Measurements from ENCODE around the gene CD2AP. TPM values are rescaled to one million over a fixed set of nuclear protein-coding genes. Genes with fewer than 3 reads are reported as not detected.

CD2AP gene
- total and polyA plus RNA-seq, 2 donors (not counting 1 experiment from before 2014, with no cell fraction given): 4.7 to 43.3 TPM

DNA sequence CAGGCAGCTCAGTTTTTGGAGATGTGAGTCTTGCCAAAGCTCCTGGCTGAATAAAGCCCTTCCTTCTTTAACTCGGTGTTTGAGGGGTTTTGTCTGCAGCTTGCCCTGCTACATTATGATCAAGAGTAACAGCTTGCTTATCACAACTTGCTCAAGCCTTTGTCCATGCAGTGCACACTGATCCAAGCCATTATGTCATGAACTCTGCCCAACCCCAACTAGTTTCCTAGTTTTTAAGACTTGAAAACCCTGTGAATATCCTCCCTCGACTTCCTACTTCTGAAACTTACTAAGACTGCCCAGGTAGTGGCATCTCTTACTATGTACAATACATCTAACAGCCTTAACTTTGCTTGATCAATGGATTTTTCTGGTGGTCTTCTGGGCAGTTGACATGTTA lies 170.4 kb downstream of the CD2AP start:
- peaks cover 4% of the 10 kb centered on the region for H3K27me3 Mint-ChIP-seq
- POLR2A ChIA-PET: no interaction called here
- Histone ChIP-seq H3K79me2 (ENCODE audit: control insufficient read depth, insufficient read depth, low read length) (no peaks in the 10 kb centered on the region), H3K27me3 (replicated peaks in 1 of 4; ENCODE audit: control extremely low read depth in 1 of 4, control insufficient read depth in 3 of 4, insufficient read depth in 4 of 4, low read length in 3 of 4) (no peaks in the 10 kb centered on the region), H3K36me3 (replicated peaks in 1 of 2; ENCODE audit: control extremely low read depth in 1 of 2, control insufficient read depth in 1 of 2, extremely low read depth in 1 of 2, insufficient read depth in 2 of 2, low read length in 1 of 2) (no peaks in the 10 kb centered on the region), H3K4me2 (replicated peaks; ENCODE audit: low read depth, low read length, poor library complexity, severe bottlenecking) (no peak overlapping the region), H3K4me3 (ENCODE audit: control extremely low read depth in 1 of 5, extremely low read depth in 1 of 5, insufficient read depth in 1 of 5, low read depth in 2 of 5, low read length in 4 of 5) (no peak overlapping the region), H3K9me3 (ENCODE audit: control extremely low read depth in 1 of 3, control insufficient read depth in 2 of 3, insufficient read depth in 1 of 3, low read length in 2 of 3) (no peaks in the 10 kb centered on the region), H3K9ac (ENCODE audit: low read length) (no peak overlapping the region), H3K27ac (ENCODE audit: low read length in 2 of 2) (no peak overlapping the region), H3K4me1 (ENCODE audit: control insufficient read depth in 2 of 2, insufficient read depth in 2 of 2, low read length in 2 of 2) (peaks cover 0 to 6% of the 10 kb centered on the region in 2 donors), H2AFZ (ENCODE audit: insufficient read depth, low read depth, low read length, poor library complexity, severe bottlenecking) (no peak overlapping the region), H4K20me1 (ENCODE audit: control insufficient read depth, insufficient read depth, low read length, poor library complexity, severe bottlenecking) (no peaks in the 10 kb centered on the region)
- ATAC-seq (ENCODE audit: low read depth) (no peak), DNase-seq (no peak)
- H3K4me1 Mint-ChIP-seq: no peaks in the 10 kb centered on the region
- no peak overlapping the region for H3K4me3 Mint-ChIP-seq
- TF ChIP-seq EZH2 (IDR thresholded peaks at IDR 0.05; ENCODE audit: borderline replicate concordance, insufficient read depth, low read depth, low read length, poor library complexity, severe bottlenecking) (no peak), CTCF (IDR thresholded peaks at IDR 0.05) (no peak)
- CTCF ChIA-PET: no interaction called here
- H3K27ac Mint-ChIP-seq: no peak overlapping the region
- WGBS (ENCODE audit: insufficient coverage): 100% methylated on average over 1 of the region's 2 CpGs
- H3K9me3 Mint-ChIP-seq (ENCODE audit: insufficient read depth): no peaks in the 10 kb centered on the region
- intact Hi-C loops (cut with micrococcal nuclease): no loop called here

GRCh38 chr6:47650553-47651432 lies 173.2 kb downstream of the CD2AP start:
- no peak overlapping the region for H3K4me3 Mint-ChIP-seq
- Histone ChIP-seq H3K4me3 (ENCODE audit: control extremely low read depth in 1 of 5, extremely low read depth in 1 of 5, insufficient read depth in 1 of 5, low read depth in 2 of 5, low read length in 4 of 5) (no peak overlapping the region), H3K4me2 (replicated peaks; ENCODE audit: low read depth, low read length, poor library complexity, severe bottlenecking) (no peak overlapping the region), H3K9ac (ENCODE audit: low read length) (no peak overlapping the region), H3K79me2 (ENCODE audit: control insufficient read depth, insufficient read depth, low read length) (no peaks in the 10 kb centered on the region), H3K36me3 (replicated peaks in 1 of 2; ENCODE audit: control extremely low read depth in 1 of 2, control insufficient read depth in 1 of 2, extremely low read depth in 1 of 2, insufficient read depth in 2 of 2, low read length in 1 of 2) (no peaks in the 10 kb centered on the region), H3K27me3 (replicated peaks in 1 of 4; ENCODE audit: control extremely low read depth in 1 of 4, control insufficient read depth in 3 of 4, insufficient read depth in 4 of 4, low read length in 3 of 4) (no peaks in the 10 kb centered on the region), H2AFZ (ENCODE audit: insufficient read depth, low read depth, low read length, poor library complexity, severe bottlenecking) (no peak overlapping the region), H3K9me3 (ENCODE audit: control extremely low read depth in 1 of 3, control insufficient read depth in 2 of 3, insufficient read depth in 1 of 3, low read length in 2 of 3) (no peaks in the 10 kb centered on the region), H3K27ac (ENCODE audit: low read length in 2 of 2) (no peak overlapping the region), H3K4me1 (ENCODE audit: control insufficient read depth in 2 of 2, insufficient read depth in 2 of 2, low read length in 2 of 2) (peaks cover 0 to 6% of the 10 kb centered on the region in 2 donors), H4K20me1 (ENCODE audit: control insufficient read depth, insufficient read depth, low read length, poor library complexity, severe bottlenecking) (no peaks in the 10 kb centered on the region)
- ATAC-seq (ENCODE audit: low read depth): no peak
- DNase-seq: no peak
- WGBS (ENCODE audit: insufficient coverage): 83% methylated on average over 2 of the region's 3 CpGs
- POLR2A ChIA-PET: no interaction called here
- H3K4me1 Mint-ChIP-seq: no peaks in the 10 kb centered on the region
- H3K9me3 Mint-ChIP-seq (ENCODE audit: insufficient read depth): no peaks in the 10 kb centered on the region
- no peak for TF ChIP-seq EZH2 (IDR thresholded peaks at IDR 0.05; ENCODE audit: borderline replicate concordance, insufficient read depth, low read depth, low read length, poor library complexity, severe bottlenecking)
- no peak for TF ChIP-seq CTCF (IDR thresholded peaks at IDR 0.05)
- intact Hi-C loops (cut with micrococcal nuclease): no loop called here
- no peak overlapping the region for H3K27ac Mint-ChIP-seq
- CTCF ChIA-PET: no interaction called here
- H3K27me3 Mint-ChIP-seq: no peaks in the 10 kb centered on the region

Data from B cell (primary cell).